GM21447 (cell line): Measurements from ENCODE around the gene RPL28.
"Not testable (repeated sequence)": the region's sequence is repeated elsewhere in the genome, so short reads cannot be mapped to it uniquely, and the experiment has no call there.

Experiments used
- ATAC-seq: cut with Tn5 transposase; IDR thresholded peaks from one replicate; pipeline ENCODE4 v1.9.1; 2021; ENCODE audit not compliant: unreplicated experiment

The RPL28 gene

GRCh38 chr19:55447421-55448174 is 61.9 kb downstream of the RPL28 start:
- no peak for ATAC-seq

DNA sequence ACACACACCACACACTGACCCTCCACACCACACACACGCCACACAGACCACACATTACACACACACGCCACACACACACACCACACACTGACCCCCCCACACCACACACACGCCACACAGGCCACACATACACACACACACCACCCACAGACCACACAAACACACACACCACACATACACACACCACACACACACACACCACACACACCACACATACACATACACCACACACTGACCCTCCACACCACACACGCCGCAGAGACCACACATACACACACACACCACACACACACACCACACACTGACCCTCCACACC is 62.4 kb downstream of the RPL28 start:
- not testable (repeated sequence) for ATAC-seq

- no peak for ATAC-seq
Observed at GRCh38 chr19:55449469-55449868, 63.7 kb downstream of the RPL28 start.

DNA sequence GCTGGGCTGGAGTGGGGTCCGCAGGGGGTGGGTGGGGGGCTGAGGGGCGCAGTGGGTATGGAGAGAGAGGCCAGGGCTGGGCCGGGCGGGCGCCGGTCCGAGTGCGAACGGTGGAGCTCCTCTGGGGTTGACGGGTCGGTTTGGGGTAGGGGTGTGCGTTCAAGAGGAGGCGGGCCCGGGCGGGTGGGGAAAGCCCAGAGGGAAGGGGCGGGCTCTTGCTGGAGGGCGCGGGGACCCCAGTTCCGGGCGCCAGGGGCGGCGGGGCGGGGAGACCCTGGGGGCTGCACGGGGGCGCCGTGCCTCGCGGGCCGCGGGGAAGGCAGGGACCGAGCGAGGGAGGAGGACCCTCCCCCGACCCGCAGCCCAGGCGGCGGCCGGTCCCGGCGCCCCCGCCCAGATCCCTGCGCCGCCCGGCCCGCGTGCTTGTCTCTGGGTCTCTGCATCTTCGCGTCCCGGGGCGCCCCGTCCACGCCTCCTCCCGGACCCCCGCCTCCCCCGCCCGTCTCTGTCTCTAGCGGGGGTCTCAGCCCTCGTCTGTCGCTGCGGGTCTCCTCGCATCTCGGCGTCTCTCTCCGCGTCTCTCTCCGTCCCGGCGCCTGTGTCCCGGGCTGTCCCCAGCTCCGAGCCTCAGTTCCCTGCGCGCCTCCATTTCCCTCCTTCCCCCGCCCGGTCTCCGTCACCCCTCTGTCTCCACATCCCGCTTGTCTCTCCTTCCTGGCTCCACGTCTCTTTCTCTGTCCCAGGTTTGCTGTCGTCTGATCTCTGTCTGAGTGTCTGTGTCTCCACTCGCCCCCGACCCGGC is 65.6 kb downstream of the RPL28 start:
- ATAC-seq: no peak

DNA sequence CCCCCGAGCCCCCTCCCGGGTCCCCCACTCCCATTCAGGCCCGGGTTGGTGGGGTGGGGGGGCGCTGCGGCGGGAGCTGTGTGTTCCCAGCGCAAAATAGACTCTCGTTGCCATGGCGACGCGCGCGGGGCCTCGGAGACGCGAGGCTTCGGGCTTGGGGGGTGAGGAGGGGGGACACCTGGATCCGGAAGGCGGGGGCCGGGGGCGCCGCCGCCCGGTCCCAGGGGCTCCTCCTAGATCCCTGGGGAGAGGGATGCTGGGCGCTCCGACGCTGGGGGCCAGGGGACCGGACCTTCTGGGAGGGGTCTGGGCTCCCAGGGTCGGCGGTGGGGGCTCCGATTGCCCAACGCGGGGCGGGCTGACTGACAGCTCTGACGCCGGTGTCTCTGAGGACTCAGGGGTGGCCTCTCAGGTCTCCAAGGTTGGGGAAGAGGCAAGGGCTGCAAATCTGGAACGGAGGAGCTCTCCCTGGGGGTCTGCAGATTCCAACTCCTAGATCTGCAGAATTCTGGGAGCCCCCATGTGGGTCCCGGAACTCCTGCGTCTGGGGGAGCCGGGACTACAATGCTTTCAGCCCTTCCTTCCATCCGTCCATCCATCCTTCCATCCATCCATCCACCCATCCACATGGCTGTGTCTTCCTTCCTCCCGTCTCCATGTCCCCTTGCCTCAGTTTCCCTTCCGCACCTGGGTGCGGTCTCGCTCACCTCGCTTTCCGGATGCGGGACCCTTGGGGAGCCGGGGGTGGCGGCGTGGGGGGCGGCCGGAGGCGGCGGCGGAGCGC is 66.4 kb downstream of the RPL28 start:
- ATAC-seq: no peak
